ENCODE measurements around the gene ZCCHC14.

The ZCCHC14 gene

GRCh38 chr16:87474017-87474416 is 18.8 kb downstream of the ZCCHC14 start:
- DNase-seq, result no peak

GRCh38 chr16:87472935-87473334 is 19.9 kb downstream of the ZCCHC14 start:
- DNase-seq, result no peak

GRCh38 chr16:87472142-87472778 is 20.6 kb downstream of the ZCCHC14 start:
- DNase-seq, result no peak

- no peak for DNase-seq
Observed at GRCh38 chr16:87471278-87472141, 21.3 kb downstream of the ZCCHC14 start.

GRCh38 chr16:87470332-87470731 is 22.5 kb downstream of the ZCCHC14 start:
- DNase-seq, result no peak

- no peak for DNase-seq
Observed at GRCh38 chr16:87469169-87469568, 23.7 kb downstream of the ZCCHC14 start.

- DNase-seq, result no peak
Observed at GRCh38 chr16:87468550-87468949, 24.3 kb downstream of the ZCCHC14 start.

- DNase-seq, result no peak
Observed at GRCh38 chr16:87466975-87467501, 25.8 kb downstream of the ZCCHC14 start.

- no peak for DNase-seq
Observed at GRCh38 chr16:87465879-87466278, 26.9 kb downstream of the ZCCHC14 start.

- no peak for DNase-seq
Observed at GRCh38 chr16:87465306-87465705, 27.5 kb downstream of the ZCCHC14 start.

GRCh38 chr16:87464691-87465300 is 28.0 kb downstream of the ZCCHC14 start:
- DNase-seq, result no peak

- no peak for DNase-seq
Observed at GRCh38 chr16:87463722-87464690, 28.8 kb downstream of the ZCCHC14 start.

GRCh38 chr16:87461466-87461991 is 31.3 kb downstream of the ZCCHC14 start:
- no peak for DNase-seq

- no peak for DNase-seq
Observed at GRCh38 chr16:87460936-87461335, 31.9 kb downstream of the ZCCHC14 start.

GRCh38 chr16:87459833-87460232 is 33.0 kb downstream of the ZCCHC14 start:
- DNase-seq, result no peak

GRCh38 chr16:87459027-87459426 is 33.8 kb downstream of the ZCCHC14 start:
- no peak for DNase-seq

- no peak for DNase-seq
Observed at GRCh38 chr16:87458424-87458915, 34.4 kb downstream of the ZCCHC14 start.

- DNase-seq, result no peak
Observed at GRCh38 chr16:87457709-87458423, 35.0 kb downstream of the ZCCHC14 start.

- DNase-seq, result no peak
Observed at GRCh38 chr16:87457061-87457611, 35.7 kb downstream of the ZCCHC14 start.

- no peak for DNase-seq
Observed at GRCh38 chr16:87454391-87454790, 38.4 kb downstream of the ZCCHC14 start.

- no peak for DNase-seq
Observed at GRCh38 chr16:87453326-87453725, 39.5 kb downstream of the ZCCHC14 start.

All from activated gamma-delta T cell (primary cell).